DMS 273 (cell line): Measurements from ENCODE around the gene MAN2A1.
"Not testable (repeated sequence)": the region's sequence is repeated elsewhere in the genome, so short reads cannot be mapped to it uniquely, and the experiment has no call there.

ENCODE experiments used
- DNase-seq: peaks from one replicate; lab custom pipeline; 2025; ENCODE audit not compliant: unreplicated experiment; lab: John Stamatoyannopoulos, UW

MAN2A1 gene

DNA sequence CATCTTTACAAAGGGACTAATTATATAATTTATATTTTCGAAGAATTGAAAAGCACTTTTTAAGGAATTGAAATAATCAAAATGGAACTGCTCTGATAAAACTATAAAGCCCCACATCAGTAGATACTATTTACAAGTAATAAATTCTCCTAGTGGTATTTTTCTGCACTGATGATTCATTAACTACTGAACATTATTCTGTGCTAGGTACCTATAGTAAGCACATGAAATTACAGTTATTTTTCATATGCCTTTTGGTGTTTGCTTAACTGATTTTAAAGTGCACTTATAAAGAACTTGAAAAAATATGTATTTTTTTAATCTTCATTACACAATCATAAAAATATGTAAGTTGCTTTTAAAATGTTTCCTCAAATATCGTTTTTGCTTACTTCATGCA, 123.0 kb downstream of the MAN2A1 start:
- no peak for DNase-seq

DNA sequence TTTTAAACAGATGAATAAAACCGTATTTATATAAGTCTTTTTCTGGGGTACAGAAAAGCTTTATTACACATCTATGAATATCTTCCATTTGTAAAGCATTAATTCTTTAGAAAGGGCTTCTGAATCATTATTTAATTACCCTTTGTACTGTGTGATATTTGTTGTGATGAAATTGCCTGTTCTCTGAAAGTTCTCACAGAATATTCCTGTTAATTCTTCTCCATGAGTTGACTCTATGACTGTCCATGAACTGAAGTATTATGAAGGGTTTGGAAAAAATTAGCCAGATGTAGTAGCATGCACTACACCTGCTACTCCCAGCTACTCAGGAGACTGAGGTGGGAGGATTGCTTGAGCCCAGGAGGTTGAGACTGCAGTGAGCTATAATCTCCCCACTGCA, 127.0 kb downstream of the MAN2A1 start:
- DNase-seq = no peak

DNA sequence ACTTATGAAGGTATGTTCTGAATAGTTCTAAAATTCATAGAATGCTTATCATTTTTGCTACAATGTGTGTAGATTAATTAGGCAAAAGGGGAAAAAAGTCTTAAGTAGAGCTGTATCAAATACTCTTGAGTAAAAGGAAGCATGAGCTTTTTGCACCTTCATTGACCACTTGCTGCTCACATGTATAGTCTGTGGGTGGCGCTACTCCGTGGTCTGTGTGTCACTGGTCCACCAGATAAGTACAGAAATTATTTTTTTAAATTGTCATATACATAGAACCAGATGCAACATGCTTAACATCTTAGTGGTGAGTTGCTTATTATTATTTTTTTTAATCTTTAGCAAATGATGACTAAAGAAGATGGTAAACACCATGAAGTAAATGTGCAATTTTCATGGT, 130.2 kb downstream of the MAN2A1 start:
- no peak for DNase-seq

DNA sequence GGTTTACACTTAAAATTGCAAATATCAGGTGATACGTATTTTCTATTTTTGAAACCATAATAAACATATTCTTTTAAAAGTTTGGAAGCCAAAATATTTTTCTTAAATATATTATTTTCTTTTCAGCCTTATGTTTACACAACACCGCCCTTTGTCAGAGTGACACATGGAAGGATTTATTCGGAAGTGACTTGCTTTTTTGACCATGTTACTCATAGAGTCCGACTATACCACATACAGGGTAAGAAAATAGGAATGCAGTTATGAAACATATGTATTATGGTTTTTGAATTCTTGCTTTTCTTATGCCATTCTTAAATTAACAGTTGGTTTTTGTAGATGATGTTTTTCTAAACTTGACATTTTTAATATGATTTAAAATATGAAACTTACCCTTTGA, 133.9 kb downstream of the MAN2A1 start:
- no peak for DNase-seq

DNA sequence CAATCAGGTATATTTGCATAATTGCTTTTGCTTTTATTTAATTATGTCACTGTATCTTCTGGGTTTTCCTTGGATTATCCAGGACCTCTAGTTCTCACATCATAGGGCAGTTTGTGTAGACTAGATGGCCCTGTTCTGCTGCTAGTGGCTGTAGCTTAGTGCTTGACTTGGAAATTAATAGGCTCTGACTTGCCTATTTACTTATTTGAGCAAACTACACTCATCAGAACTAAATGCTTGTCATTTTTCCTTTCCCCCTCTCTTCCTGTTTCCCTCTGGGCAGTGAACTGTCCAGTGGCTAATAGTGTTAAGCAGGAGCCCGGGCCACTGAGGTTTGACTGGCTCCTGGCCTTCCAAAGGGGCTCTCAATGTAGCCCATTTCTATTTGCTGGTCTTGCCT, 135.7 kb downstream of the MAN2A1 start:
- DNase-seq = no peak

DNA sequence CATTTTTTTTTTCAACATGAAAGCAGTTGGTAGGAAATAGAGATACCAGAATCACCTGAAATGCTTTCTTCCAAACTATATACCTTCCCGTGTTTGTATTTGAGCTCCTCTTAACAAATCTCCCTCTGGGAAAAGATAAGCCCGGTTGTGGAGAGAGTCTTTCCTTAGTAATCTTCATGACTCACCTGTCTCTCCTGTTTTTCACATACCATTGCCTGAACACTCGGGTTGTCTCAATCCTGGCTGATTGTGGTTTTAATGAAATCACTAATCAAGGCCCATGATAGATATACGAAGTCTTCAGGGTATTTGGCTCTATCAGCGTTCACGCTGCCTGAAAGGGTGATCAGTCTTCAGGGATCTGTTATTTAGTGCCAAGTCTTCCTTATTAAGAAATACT, 136.7 kb downstream of the MAN2A1 start:
- no peak for DNase-seq

DNA sequence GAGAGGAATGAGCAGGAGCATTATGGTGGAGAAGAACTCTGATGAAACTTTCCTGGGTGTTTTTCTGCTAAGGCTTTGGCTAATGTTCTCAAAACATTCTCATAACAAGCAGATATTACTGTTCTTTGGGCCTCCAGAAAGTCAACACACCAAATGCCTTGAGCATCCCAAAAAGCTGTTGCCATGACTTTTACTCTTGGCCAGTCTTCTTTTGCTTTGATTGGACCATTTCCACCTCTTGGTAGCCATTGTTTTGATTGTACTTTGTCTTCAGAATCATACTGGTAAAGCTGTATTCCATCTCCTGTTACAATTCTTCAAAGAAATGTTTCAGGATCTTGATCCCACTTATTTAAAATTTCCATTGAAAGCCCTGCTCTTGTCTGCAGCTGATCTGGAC, 139.6 kb downstream of the MAN2A1 start:
- DNase-seq = no peak

DNA sequence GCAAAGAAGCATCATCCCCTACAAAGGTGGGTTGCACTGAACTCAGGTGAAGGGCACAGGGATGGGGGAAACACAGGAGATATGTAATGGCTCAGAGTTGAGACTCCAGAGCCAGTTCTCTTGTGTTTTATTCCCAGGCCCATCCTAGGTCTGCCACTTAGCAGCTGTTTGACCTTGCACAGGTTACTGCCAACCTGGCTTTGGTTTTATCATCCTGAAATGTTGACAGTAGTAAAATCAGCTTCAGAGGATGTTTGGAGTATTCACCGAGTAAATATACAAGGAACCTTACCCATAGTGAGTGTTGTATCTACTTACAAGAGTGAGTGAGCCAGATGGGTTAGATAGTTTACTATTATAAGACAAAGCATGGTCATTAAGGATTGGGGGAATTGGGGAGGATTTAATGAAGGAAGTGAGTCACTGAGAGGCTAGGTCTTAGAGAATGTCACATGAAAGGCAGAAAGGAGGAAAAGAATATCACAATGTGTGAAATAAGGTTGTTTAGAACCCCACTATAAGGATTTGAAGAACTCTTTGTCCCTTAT, 141.3 kb downstream of the MAN2A1 start:
- DNase-seq = peak; percentile 4

DNA sequence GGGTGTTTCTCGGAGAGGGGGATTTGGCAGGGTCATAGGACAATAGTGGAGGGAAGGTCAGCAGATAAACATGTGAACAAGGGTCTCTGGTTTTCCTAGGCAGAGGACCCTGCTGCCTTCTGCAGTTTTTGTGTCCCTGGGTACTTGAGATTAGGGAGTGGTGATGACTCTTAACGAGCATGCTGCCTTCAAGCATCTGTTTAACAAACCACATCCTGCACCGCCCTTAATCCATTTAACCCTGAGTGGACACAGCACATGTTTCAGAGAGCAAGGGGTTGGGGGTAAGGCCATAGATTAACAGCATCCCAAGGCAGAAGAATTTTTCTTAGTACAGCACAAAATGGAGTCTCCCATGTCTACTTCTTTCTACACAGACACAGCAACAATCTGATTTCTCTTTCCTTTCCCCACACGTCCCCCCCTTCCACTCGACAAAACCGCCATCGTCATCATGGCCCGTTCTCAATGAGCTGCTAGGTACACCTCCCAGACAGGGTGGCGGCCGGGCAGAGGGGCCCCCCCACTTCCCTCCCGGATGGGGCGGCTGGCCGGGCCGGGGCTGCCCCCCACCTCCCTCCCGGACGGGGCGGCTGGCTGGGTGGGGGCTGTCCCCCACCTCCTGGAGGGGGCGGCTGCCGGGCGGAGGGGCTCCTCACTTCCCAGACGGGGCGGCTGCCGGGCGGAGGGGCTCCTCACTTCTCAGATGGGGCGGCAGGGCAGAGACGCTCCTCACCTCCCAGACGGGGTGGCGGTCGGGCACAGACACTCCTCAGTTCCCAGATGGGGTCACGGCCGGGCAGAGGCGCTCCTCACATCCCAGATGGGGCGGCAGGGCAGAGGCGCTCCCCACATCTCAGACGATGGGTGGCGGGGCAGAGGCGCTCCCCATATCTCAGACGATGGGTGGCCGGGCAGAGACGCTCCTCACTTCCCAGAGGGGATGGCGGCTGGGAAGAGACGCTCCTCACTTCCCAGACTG, 142.8 kb downstream of the MAN2A1 start:
- not testable (repeated sequence) for DNase-seq

DNA sequence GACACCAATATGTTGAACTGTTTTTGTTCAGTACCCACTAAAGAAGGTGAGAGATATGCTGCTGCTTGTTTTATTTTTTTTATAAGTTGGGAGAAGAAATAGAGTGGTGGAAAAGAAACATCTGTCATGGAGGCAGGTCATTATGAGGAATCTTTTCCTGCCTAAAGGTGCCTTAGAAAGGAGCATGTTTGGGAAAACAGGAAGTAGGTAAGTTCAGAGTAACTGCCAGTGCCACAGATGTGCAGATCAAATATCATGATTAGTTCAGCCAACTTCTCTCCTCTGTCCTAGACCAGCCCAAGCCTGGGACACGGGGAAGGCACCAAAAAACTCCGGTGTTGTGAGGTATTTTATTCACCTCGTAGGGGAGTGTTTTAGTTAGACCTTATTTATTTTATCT, 144.2 kb downstream of the MAN2A1 start:
- DNase-seq = no peak

DNA sequence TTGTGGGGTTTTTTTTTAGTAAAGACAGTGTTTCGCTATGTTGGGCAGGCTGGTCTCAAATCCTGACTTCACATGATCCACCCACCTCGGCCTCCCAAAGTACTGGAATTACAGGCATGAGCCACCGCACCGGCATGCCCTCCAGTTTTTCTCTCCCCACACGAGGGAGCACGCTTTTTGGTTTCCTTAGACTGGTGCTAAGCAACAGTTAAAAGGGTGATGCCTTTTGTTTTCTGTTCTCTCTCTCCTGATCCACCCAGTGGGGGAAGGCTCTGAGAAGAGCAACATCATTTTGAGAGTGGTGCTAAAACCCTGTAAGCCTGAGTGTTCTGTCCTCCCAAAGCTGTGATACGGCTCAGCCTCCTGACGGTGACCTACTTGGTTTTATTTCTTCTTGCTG, 146.6 kb downstream of the MAN2A1 start:
- DNase-seq = no peak

DNA sequence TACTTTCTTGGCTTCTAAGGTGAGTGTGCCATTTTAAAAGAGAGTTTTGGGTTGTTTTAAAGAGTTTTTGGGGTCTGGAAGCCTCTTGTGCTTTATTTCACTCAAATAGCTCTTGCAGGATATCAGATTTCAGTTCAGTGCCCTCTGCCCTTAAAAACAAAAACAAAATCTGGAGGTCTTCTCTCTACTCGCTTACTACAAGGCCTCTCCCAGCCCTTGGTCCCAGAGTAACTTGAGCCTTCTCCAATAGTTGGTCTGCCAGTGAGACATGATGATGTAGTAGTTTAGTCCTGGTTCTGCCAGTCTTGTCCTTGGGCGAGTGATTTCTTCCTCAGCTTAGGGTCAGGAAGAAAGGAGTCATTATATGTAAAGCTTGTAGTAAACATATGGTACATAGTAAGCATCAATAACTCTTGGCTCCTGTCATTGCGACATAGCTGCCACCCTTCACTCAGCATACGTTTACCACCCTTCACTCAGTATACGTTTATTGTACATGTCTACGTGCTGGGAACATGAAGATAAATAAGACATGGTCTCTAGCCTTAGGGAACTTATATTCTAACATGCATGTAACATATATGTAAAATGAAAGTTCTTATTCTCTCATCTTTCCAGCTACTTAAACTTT, 147.6 kb downstream of the MAN2A1 start:
- peak; percentile 16 for DNase-seq

DNA sequence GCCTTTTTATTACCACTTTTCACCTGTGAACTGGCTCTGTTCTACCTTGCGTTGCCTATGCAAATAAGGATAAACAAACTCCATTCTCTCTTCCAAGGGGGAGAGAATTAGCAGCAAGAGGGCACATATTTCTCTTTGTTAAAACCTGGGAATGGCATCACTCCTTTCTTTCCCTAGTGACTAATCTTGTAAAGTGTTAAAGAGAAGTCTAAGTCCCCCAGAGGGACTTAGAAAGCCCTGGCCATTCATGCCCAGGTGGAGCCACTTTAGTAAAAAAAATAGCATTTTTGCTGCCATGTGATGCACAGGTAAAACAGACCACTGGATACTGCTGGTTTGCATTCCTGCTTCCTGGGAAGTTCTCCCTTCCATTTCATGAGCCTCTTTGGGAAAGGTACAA, 148.4 kb downstream of the MAN2A1 start:
- DNase-seq = no peak

DNA sequence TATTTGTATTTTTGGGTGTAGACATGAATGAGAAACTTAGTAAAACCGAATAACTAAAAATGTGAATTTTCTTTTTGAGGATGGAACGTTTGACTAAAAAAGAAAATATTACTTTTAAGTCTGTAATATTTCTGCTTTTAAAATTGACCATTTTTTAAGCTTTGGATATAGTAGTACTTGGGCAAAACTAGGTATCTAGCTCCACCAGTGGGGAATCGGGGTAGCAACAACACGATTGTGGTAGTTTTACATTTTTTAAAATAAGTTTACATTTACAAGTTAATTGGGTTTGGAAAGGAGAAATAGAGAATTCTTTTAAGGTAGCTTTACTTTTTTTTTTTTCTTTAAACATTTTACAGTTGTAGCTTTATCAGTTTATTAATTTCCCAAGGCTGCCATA, 154.4 kb downstream of the MAN2A1 start:
- peak; percentile 5 for DNase-seq

DNA sequence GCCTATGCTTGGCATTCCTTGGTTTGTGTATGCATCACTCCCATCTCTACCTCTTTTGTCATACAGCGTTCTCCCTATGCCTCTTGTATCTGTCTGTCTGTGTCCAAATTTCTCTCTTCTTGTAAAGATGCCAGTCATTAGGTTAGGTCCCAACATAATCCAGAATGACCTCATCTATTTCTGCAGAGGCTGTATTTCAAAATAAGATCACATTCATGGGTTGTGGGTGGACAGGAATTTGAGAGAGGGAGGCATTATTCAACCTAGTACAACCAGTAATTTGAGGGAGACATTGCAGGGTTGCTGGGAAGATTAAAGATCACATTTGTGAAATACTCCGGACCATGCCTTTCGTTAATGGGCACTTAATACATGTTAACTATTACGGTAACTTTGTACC, 155.0 kb downstream of the MAN2A1 start:
- no peak for DNase-seq

DNA sequence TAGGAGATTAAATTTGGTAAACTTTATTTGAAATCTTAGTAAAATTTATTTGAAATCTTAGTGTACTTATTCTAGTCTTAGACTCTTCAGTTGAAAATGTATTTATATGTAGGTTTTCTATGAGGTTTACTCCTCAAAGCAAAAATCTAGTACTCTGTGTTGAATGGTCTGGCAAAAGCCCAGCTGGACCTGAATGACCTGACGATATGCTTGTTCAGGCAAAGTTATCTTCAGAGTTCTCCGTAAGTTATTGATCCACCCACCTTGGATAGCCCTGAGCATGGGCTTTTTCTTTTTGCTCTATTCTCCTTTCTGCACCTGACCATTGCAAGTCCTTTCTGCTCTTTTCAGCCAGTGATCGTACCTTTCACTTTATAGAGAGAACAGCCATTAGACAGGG, 158.4 kb downstream of the MAN2A1 start:
- no peak for DNase-seq

DNA sequence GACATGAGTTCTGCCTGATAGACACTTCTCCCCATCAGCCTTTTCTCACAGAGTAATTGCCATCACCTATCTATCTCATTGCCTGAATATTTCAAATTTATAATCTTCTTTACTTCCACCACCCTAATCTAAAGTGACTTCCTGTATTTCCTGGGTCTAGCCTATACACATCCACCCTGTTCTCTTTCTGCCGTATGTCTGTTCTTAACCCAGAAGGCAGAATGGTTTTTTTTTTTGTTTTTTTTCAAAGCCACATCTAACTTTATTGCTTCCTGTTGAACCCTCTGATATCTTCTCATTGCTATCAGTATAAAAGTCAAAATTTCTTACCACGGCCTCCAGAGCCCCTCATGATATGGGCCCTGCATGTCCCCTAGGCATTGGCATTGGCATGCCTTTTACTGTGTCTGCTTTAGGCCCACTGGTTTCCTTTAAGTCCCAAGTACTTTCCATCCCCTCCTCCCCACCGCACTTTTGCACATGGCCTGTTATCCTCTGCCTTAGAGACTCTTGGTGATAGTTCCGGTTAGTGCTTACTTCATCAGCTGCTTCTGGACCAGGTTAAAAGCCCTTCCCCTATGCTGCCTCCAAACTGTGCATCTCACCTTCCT, 159.9 kb downstream of the MAN2A1 start:
- DNase-seq = no peak

DNA sequence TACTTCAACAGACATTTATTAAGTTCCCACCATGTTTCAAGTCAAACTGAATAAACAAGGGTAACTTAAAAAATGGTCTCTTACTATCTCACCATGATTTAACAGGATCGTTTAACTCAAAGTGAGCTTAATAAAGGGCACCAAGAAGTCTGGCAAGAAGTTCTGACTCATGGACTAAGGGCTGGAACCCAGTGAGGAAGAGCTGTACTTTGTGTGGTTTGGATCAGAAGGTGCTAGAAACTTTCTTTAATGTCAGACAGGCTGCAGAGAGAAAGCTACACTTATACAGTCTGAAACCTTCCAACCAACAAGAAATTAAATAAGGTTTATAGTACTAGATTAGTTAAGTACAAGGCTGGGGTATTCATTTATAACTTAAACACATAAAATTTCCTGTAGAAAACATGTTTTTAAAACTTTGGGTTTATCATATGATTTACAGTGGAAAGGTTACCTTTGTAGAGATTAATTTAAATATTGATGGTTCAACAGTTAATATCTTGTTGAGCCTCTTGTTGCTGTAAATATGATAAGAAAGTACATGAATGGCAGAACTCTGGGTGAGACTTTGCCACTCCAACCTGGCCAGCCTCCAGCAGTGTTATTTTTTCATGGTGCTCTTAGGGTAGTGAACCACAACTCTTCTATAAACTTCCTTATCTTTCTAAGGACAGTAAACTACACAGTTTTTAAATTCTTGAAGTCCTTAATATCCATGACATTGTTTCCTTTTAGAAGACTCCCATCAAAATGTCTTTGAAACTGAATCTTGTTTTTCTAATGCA, 162.8 kb downstream of the MAN2A1 start:
- no peak for DNase-seq

DNA sequence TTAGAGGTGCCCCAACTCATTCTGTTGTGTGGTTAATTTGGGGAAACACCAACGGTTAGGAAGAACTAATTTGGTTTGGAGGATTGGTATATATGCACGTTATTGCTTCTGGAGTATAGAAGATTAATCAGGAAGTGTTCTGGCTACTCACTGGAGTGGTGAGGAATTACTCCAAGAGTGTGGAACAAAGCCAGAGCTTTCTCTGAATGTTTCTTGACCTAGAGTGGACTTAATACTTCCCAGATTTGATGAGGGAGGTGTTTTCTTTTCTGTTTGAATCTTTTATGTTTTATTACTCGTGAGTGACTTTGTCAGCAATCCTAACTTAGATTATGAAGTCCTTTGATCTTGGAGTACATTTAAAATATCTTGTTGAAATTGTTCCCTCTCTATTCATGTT, 163.7 kb downstream of the MAN2A1 start:
- no peak for DNase-seq

DNA sequence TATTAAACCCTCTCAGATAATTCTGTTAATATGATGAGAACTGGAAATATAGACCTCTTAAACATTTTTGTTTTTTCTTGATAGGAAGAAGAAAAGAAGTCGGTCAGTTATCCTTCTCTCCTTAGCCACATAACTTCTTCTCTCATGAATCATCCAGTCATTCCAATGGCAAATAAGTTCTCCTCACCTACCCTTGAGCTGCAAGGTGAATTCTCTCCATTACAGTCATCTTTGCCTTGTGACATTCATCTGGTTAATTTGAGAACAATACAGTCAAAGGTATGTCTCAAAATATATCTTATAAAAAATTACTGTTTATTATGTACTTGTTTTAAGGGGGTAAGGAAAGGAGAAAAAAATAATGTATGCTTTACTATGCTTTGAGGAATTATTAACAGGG, 165.3 kb downstream of the MAN2A1 start:
- no peak for DNase-seq

DNA sequence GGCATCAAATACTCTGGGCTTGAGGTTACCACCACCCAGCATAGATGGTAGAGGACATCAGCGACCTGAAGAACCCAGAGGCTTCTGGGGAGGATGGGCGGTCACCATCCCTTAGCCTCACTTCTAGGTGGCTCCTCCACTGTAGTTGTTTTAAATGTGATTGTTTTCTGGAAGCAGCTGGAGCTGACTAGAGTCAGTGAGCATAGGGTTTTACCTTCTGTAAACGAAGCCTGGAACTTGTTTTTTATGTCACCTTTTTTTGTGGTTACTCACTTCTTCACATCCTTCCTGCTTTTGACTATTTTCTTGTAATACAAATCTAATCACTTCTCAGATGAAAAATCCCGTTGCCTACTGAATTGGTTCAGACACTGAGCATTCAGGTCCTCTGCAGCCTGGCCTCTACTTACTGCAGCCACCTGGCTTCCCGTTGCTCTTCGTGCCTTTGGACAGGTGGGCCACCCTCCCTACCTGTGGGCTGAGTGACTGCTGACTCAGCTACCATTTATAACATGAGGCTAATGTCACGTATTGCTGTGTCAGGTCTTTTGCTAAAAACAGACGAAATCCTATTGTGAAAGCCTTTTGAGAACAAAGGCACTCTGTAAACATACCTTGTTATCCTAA, 167.8 kb downstream of the MAN2A1 start:
- DNase-seq = no peak
